Heart left ventricle (tissue), 16 donors: ENCODE data around the gene LMNTD2. TPM values are rescaled to one million over a fixed set of nuclear protein-coding genes. Genes with fewer than 3 reads are reported as not detected.

Experiments
- ATAC-seq, 4 donors: fragments of 200-7000 bp; cut with Tn5 transposase; one replicate each; pipeline ENCODE4 v1.9.1; 2020 to 2022; ENCODE audit warnings: moderate library complexity in 4 of 4, mild to moderate bottlenecking in 3 of 4, moderate number of reproducible peaks in 1 of 4
- DNase-seq, 5 donors: peaks; one replicate each; pipeline ENCODE4 v3.0.0-alpha.2; 2020
- H3K27ac ChIP-seq, 12 donors: fragments of 200-600 bp; sonication (generic) in 4 of 12; one replicate each; pipeline versions ENCODE4 v1.5.0 to v1.8.0; 2016 to 2022; ENCODE audit warnings: mild to moderate bottlenecking in 2 of 12
- H3K27me3 ChIP-seq, 9 donors: fragments of 200-600 bp; sonication (generic) in 2 of 9; one replicate each; pipeline versions ENCODE4 v1.5.1 to v1.8.0; 2016 to 2022; ENCODE audit warnings: mild to moderate bottlenecking in 3 of 9
- H3K36me3 ChIP-seq, 9 donors: fragments of 200-600 bp; sonication (generic) in 2 of 9; one replicate each; pipeline versions ENCODE4 v1.5.0 to v1.8.0; 2018 to 2022; ENCODE audit warnings: mild to moderate bottlenecking in 2 of 9
- H3K4me1 ChIP-seq, 12 donors: fragments of 200-600 bp; sonication (generic) in 4 of 12; one replicate each; pipeline versions ENCODE4 v1.5.0 to v1.8.0; 2016 to 2022; ENCODE audit warnings: mild to moderate bottlenecking in 3 of 12
- H3K4me3 ChIP-seq, 12 donors: fragments of 200-600 bp; sonication (generic) in 4 of 12; one replicate each; pipeline versions ENCODE4 v1.5.0 to v1.8.0; 2017 to 2022; ENCODE audit warnings: mild to moderate bottlenecking in 9 of 12, moderate library complexity in 4 of 12
- H3K9me3 ChIP-seq, 12 donors: fragments of 200-600 bp; sonication (generic) in 4 of 12; one replicate each; pipeline versions ENCODE4 v1.5.0 to v1.8.0; 2016 to 2022; ENCODE audit warnings: mild to moderate bottlenecking in 1 of 12
- CTCF ChIP-seq, 12 donors: fragments of 200-600 bp; sonication (generic) in 4 of 12; IDR thresholded peaks; one replicate each; pipeline versions ENCODE4 v1.5.0 to v1.8.0; 2018 to 2022; ENCODE audit warnings: antibody characterized with exemption in 12 of 12, mild to moderate bottlenecking in 5 of 12
- POLR2A ChIP-seq, 2 donors: fragments of 450-650 bp; IDR thresholded peaks; one replicate each; pipeline ENCODE4 v1.6.1; 2017; ENCODE audit warnings: antibody characterized with exemption in 2 of 2, mild to moderate bottlenecking in 2 of 2, moderate library complexity in 2 of 2
- WGBS, 4 donors: extraction: QIAGEN DNeasy Blood & Tissue Kit in 2 of 4; methylation state at CpG; one replicate each; pipeline versions ENCODE4 v1.1.5 to v1.1.7; 2013 to 2018; 5-methylcytosine and 5-hydroxymethylcytosine counted together
- intact Hi-C, 10 donors: fragments of 100-400 bp; cut with DNase I; formaldehyde crosslinking; loops; one replicate each; pipeline versions ENCODE4 v1.11.1 to v1.14.2; 2022
- long read RNA-seq, 3 donors: library from polyadenylated mRNA; unstranded; transcript quantifications; one replicate each; pipeline ENCODE4 v2.0.0, GENCODE V29; 2020 to 2021
- polyA plus RNA-seq, 2 donors: library from polyadenylated mRNA; stranded (reverse); fragments of 200-250 nt; gene quantifications; one replicate each; pipeline ENCODE4 v1.2.3, GENCODE V29; 2013
- total RNA-seq, 9 donors: library from RNA; depleted of rRNA in 2 of 9; stranded (reverse); fragments of >200 nt in 2 of 9; fragmentation: NEBNext Ultra II Directional in 3 of 9; extraction: Animal tissue kit (Norgen Biotek cat#: 25700) in 3 of 9; gene quantifications; one replicate each; pipeline versions ENCODE4 v1.1.0 to v1.2.4, GENCODE V29; 2016 to 2023
- donor health status: ischemic (EF 13 %, LVEDD 7.1; RV severe dilation, severe dysfunction).
- donor health status: healthy with polysubstance abuse.
- donor health status: DM: no; HTN: yes; CAD: no.
- donor health status: DM: no; HTN: no; CAD: no.
- donor health status: ischemic (EF 25% LVEDD 6.9; RV normal size, moderate dysfunction).
- donor health status: ischemic (EF 25% LVEDD 5.7; RV mildly dilated, moderate dysfunction).
- donor health status: healthy.
- donor health status: DM: yes; HTN: yes; CAD: no.
- donor health status: ischemic (EF 35%, LVEDD 5.7; RV mildly dilated, moderate dysfunction).
- donor health status: nonischemic (EF 11% LVEDD 7.7; RV severe dilation, severe dysfunction).
- donor health status: DM: yes; HTN: yes; CAD: no.
- donor health status: PGD.
- donor health status: ischemic (EF 29% LVEDD 5.4; RV normal size, mild dysfunction).
- donor health status: nonischemic (EF 23%, LVEDD 6.1; RV moderate dilation, normal function).

Gene LMNTD2
- total RNA-seq (1 to 10 TPM in 2 of 9 donors, under 1 TPM in 5, not detected in 2; 0.10 to 1.6 (median 0.36) TPM), polyA plus RNA-seq (under 1 TPM; 0.32 to 0.53 TPM)
- long read RNA-seq, donor 1, partial matches to known transcripts, result 1 of 3 reads
- long read RNA-seq, donor 1, other reads (novel, unspliced or antisense), result 1 of 3 reads
- long read RNA-seq, donor 2, partial matches to known transcripts, result 1 of 1 reads
- long read RNA-seq, donor 2, other reads (novel, unspliced or antisense), result 0 of 1 reads
- long read RNA-seq, donor 3, partial matches to known transcripts, result 0 of 1 reads
- long read RNA-seq, donor 3, other reads (novel, unspliced or antisense), result 1 of 1 reads

- 0 to 8% (median 1%) methylated on average over 1 to 95 of the region's 95 CpGs for WGBS, 4 donors
- DNase-seq (peak; percentile 92 to 97 (median 93)), ATAC-seq (peak; percentile 91 to 98 (median 96))
- intact Hi-C loops, result no loop called here
- H3K27me3 ChIP-seq, result peaks cover 15 to 41% (median 30%) of the 10 kb centered on the region in 9 donors
- peak within 1 kb of the TSS in 10 of 12 donors; percentile 22 to 77 (median 38) for H3K27ac ChIP-seq
- H3K4me1 ChIP-seq, result peaks cover 0 to 25% (median 13%) of the 10 kb centered on the region in 12 donors
- H3K36me3 ChIP-seq, result no peaks in the 10 kb centered on the region
- H3K9me3 ChIP-seq, result no peaks in the 10 kb centered on the region
- H3K4me3 ChIP-seq, result peak within 1 kb of the TSS; percentile 64 to 96 (median 80)
- TF ChIP-seq POLR2A (IDR thresholded peaks at IDR 0.05) (peak in 1 of 2 donors; percentile 47), CTCF (IDR thresholded peaks at IDR 0.05) (no peak)
Observed at GRCh38 chr11:560305-561147, at the start of gene LMNTD2, which contains the start of gene RASSF7. Gene LMNTD2 (minus strand): TSS chr11:560738. CDS start chr11:560716, 22 bp downstream. Gene RASSF7 (plus strand): TSS chr11:560970. CDS start chr11:561769, 799 bp downstream.

GRCh38 chr11:609341-609811 is 48.8 kb upstream of the LMNTD2 start:
- intact Hi-C loops, result no loop called here
- Histone ChIP-seq H3K27me3 (no peaks in the 10 kb centered on the region), H3K9me3 (no peaks in the 10 kb centered on the region), H3K4me1 (peaks cover 4 to 41% (median 14%) of the 10 kb centered on the region in 12 donors), H3K27ac (peak overlapping the region in 2 of 12 donors; percentile 22 to 27), H3K4me3 (no peak overlapping the region), H3K36me3 (peaks cover 3 to 96% (median 88%) of the 10 kb centered on the region in 9 donors)
- no peak for TF ChIP-seq CTCF (IDR thresholded peaks at IDR 0.05)
- no peak for TF ChIP-seq POLR2A (IDR thresholded peaks at IDR 0.05)
- DNase-seq, result no peak
- WGBS, 4 donors, result 91 to 95% (median 93%) methylated on average over 16 to 28 of the region's 28 CpGs
- ATAC-seq, result no peak

- 57 to 77% (median 63%) methylated on average over 24 to 28 of the region's 28 CpGs for WGBS, 4 donors
- TF ChIP-seq CTCF (IDR thresholded peaks at IDR 0.05) (no peak), POLR2A (IDR thresholded peaks at IDR 0.05) (no peak)
- peak in 1 of 5 donors; percentile 64 for DNase-seq
- Histone ChIP-seq H3K27ac (peak overlapping the region in 8 of 12 donors; percentile 2 to 38 (median 16)), H3K9me3 (no peaks in the 10 kb centered on the region), H3K4me1 (peaks cover 0 to 35% (median 9%) of the 10 kb centered on the region in 12 donors), H3K27me3 (no peaks in the 10 kb centered on the region), H3K36me3 (peaks cover 6 to 96% (median 94%) of the 10 kb centered on the region in 9 donors), H3K4me3 (no peak overlapping the region)
- peak in 1 of 4 donors; percentile 10 for ATAC-seq
- intact Hi-C loops, result no loop called here
Observed at GRCh38 chr11:608791-609251, 48.3 kb upstream of the LMNTD2 start.
